ENCODE results near the gene NOSTRIN.
"Not testable (repeated sequence)": the region's sequence is repeated elsewhere in the genome, so short reads cannot be mapped to it uniquely, and the experiment has no call there.

Gene NOSTRIN
- total RNA-seq, result 0 to 0.30 (median 0.10) reads per million in 4 donors

- no peak for DNase-seq
Measured at GRCh38 chr2:168801961-168802858, at the start of gene NOSTRIN. Gene NOSTRIN (plus strand): TSS chr2:168802637. CDS start chr2:168802647, 10 bp downstream.

GRCh38 chr2:168753765-168754329 is 48.6 kb upstream of the NOSTRIN start:
- DNase-seq, result no peak

- no peak for DNase-seq
Measured at GRCh38 chr2:168757223-168757622, 45.2 kb upstream of the NOSTRIN start.

- peak in 2 of 5 donors; percentile 25 to 46 for DNase-seq
Measured at GRCh38 chr2:168758970-168759820, 43.2 kb upstream of the NOSTRIN start.

- no peak for DNase-seq
Measured at GRCh38 chr2:168765401-168765800, 37.0 kb upstream of the NOSTRIN start.

- no peak for DNase-seq
Measured at GRCh38 chr2:168766600-168766999, 35.8 kb upstream of the NOSTRIN start.

GRCh38 chr2:168767258-168767657 is 35.2 kb upstream of the NOSTRIN start:
- DNase-seq, result no peak

- not testable (repeated sequence) for DNase-seq
Measured at GRCh38 chr2:168768357-168768756, 34.1 kb upstream of the NOSTRIN start.

- no peak for DNase-seq
Measured at GRCh38 chr2:168770796-168771195, 31.6 kb upstream of the NOSTRIN start.

- no peak for DNase-seq
Measured at GRCh38 chr2:168772704-168773103, 29.7 kb upstream of the NOSTRIN start.

GRCh38 chr2:168773128-168773527 is 29.3 kb upstream of the NOSTRIN start:
- no peak for DNase-seq

GRCh38 chr2:168773719-168774521 is 28.5 kb upstream of the NOSTRIN start:
- DNase-seq, result peak in 1 of 5 donors; percentile 23

- no peak for DNase-seq
Measured at GRCh38 chr2:168775837-168776236, 26.6 kb upstream of the NOSTRIN start.

GRCh38 chr2:168780669-168781071 is 21.8 kb upstream of the NOSTRIN start:
- DNase-seq, result no peak

- no peak for DNase-seq
Measured at GRCh38 chr2:168781191-168781817, 21.1 kb upstream of the NOSTRIN start.

- DNase-seq, result no peak
Measured at GRCh38 chr2:168782271-168782670, 20.2 kb upstream of the NOSTRIN start.

GRCh38 chr2:168784993-168785392 is 17.4 kb upstream of the NOSTRIN start:
- DNase-seq, result no peak

- no peak for DNase-seq
Measured at GRCh38 chr2:168787098-168787781, 15.2 kb upstream of the NOSTRIN start.

GRCh38 chr2:168787782-168788376 is 14.6 kb upstream of the NOSTRIN start:
- DNase-seq, result no peak

GRCh38 chr2:168789776-168790175 is 12.7 kb upstream of the NOSTRIN start:
- no peak for DNase-seq
